Activated naive CD4-positive, alpha-beta T cell treated with anti-CD3 and anti-CD28 coated beads, Interleukin-2, amount 10 ng/mL, durations not matched to agents 7 days and 5 days (primary cell): ENCODE data around the gene GNA12.

Source experiments
- CTCF ChIA-PET: fragments of 350-600 bp; sonication (Branson Sonifier 250); formaldehyde crosslinking; loops from one replicate; lab custom pipeline; 2021; ENCODE audit warnings: antibody characterized with exemption; lab: Charles Lee
- DNase-seq: peaks from one replicate; pipeline ENCODE4 v3.0.0-alpha.2; 2020
- H3K27ac Mint-ChIP-seq: one replicate; pipeline ENCODE4 v1.8.0; 2021; ENCODE audit warnings: mild to moderate bottlenecking, moderate library complexity, mixed read lengths
- H3K27me3 Mint-ChIP-seq: one replicate; pipeline ENCODE4 v1.8.0; 2021; ENCODE audit warnings: mild to moderate bottlenecking, mixed read lengths
- H3K36me3 Mint-ChIP-seq: one replicate; pipeline ENCODE4 v1.8.0; 2021; ENCODE audit warnings: mixed read lengths
- H3K4me1 Mint-ChIP-seq: one replicate; pipeline ENCODE4 v1.8.0; 2021; ENCODE audit warnings: mixed read lengths
- H3K4me3 Mint-ChIP-seq: one replicate; pipeline ENCODE4 v1.8.0; 2021; ENCODE audit warnings: mild to moderate bottlenecking, moderate library complexity, mixed read lengths
- H3K9me3 Mint-ChIP-seq: one replicate; pipeline ENCODE4 v1.8.0; 2021; ENCODE audit warnings: mixed read lengths

Gene GNA12

GRCh38 chr7:2792235-2792634 lies 51.9 kb downstream of the GNA12 start:
- no peak for DNase-seq

GRCh38 chr7:2791390-2791789 lies 52.7 kb downstream of the GNA12 start:
- Mint-ChIP-seq H3K4me3 (no peak overlapping the region), H3K4me1 (no peaks in the 10 kb centered on the region), H3K9me3 (no peaks in the 10 kb centered on the region), H3K27me3 (no peaks in the 10 kb centered on the region), H3K36me3 (peaks cover 23% of the 10 kb centered on the region), H3K27ac (no peak overlapping the region)
- DNase-seq, result no peak
- CTCF ChIA-PET, result no interaction called here

More at GRCh38 chr7:2792235-2792634, 51.9 kb downstream of the GNA12 start:
- CTCF ChIA-PET, result no interaction called here
- Mint-ChIP-seq H3K9me3 (no peaks in the 10 kb centered on the region), H3K36me3 (peaks cover 22% of the 10 kb centered on the region), H3K4me1 (no peaks in the 10 kb centered on the region), H3K27me3 (no peaks in the 10 kb centered on the region), H3K4me3 (no peak overlapping the region), H3K27ac (no peak overlapping the region)

GRCh38 chr7:2787251-2787951 lies 56.7 kb downstream of the GNA12 start:
- H3K27ac Mint-ChIP-seq, result no peak overlapping the region
- H3K27me3 Mint-ChIP-seq, result no peaks in the 10 kb centered on the region
- peaks cover 4% of the 10 kb centered on the region for H3K4me1 Mint-ChIP-seq
- CTCF ChIA-PET, result no interaction called here
- peaks cover 9% of the 10 kb centered on the region for H3K36me3 Mint-ChIP-seq
- no peak for DNase-seq
- no peak overlapping the region for H3K4me3 Mint-ChIP-seq
- H3K9me3 Mint-ChIP-seq, result no peaks in the 10 kb centered on the region

- no peaks in the 10 kb centered on the region for H3K9me3 Mint-ChIP-seq
- DNase-seq, result no peak
- H3K36me3 Mint-ChIP-seq, result peaks cover 7% of the 10 kb centered on the region
- no peak overlapping the region for H3K27ac Mint-ChIP-seq
- no peak overlapping the region for H3K4me3 Mint-ChIP-seq
- H3K27me3 Mint-ChIP-seq, result no peaks in the 10 kb centered on the region
- peaks cover 9% of the 10 kb centered on the region for H3K4me1 Mint-ChIP-seq
- CTCF ChIA-PET, result interaction anchor here (1.5 kb wide), 1 partner anchor 76 kb away, joined by 4 read pairs; no protein-coding TSS in a partner anchor
Measured at GRCh38 chr7:2786607-2787116, 57.4 kb downstream of the GNA12 start.

GRCh38 chr7:2785071-2785500 lies 59.0 kb downstream of the GNA12 start:
- H3K9me3 Mint-ChIP-seq, result no peaks in the 10 kb centered on the region
- no peaks in the 10 kb centered on the region for H3K27me3 Mint-ChIP-seq
- CTCF ChIA-PET, result no interaction called here
- peaks cover 10% of the 10 kb centered on the region for H3K4me1 Mint-ChIP-seq
- H3K4me3 Mint-ChIP-seq, result no peak overlapping the region
- no peak for DNase-seq
- peaks cover 7% of the 10 kb centered on the region for H3K36me3 Mint-ChIP-seq
- no peak overlapping the region for H3K27ac Mint-ChIP-seq

- Mint-ChIP-seq H3K4me1 (peaks cover 10% of the 10 kb centered on the region), H3K9me3 (no peaks in the 10 kb centered on the region), H3K4me3 (no peak overlapping the region), H3K27ac (no peak overlapping the region), H3K27me3 (no peaks in the 10 kb centered on the region), H3K36me3 (peaks cover 7% of the 10 kb centered on the region)
- DNase-seq, result no peak
- CTCF ChIA-PET, result no interaction called here
Measured at GRCh38 chr7:2782565-2782964, 61.5 kb downstream of the GNA12 start.

GRCh38 chr7:2782121-2782520 lies 62.0 kb downstream of the GNA12 start:
- no peak overlapping the region for H3K4me3 Mint-ChIP-seq
- H3K4me1 Mint-ChIP-seq, result peaks cover 10% of the 10 kb centered on the region
- no peaks in the 10 kb centered on the region for H3K27me3 Mint-ChIP-seq
- CTCF ChIA-PET, result interaction anchor here (0.7 kb wide), 1 partner anchor 24 kb away, joined by 4 read pairs; no protein-coding TSS in a partner anchor
- peaks cover 5% of the 10 kb centered on the region for H3K36me3 Mint-ChIP-seq
- H3K9me3 Mint-ChIP-seq, result no peaks in the 10 kb centered on the region
- no peak overlapping the region for H3K27ac Mint-ChIP-seq
- no peak for DNase-seq

- CTCF ChIA-PET, result interaction anchor here (0.7 kb wide), 1 partner anchor 24 kb away, joined by 4 read pairs; no protein-coding TSS in a partner anchor
- peaks cover 10% of the 10 kb centered on the region for H3K4me1 Mint-ChIP-seq
- H3K27me3 Mint-ChIP-seq, result no peaks in the 10 kb centered on the region
- H3K36me3 Mint-ChIP-seq, result peaks cover 5% of the 10 kb centered on the region
- H3K27ac Mint-ChIP-seq, result no peak overlapping the region
- no peaks in the 10 kb centered on the region for H3K9me3 Mint-ChIP-seq
- no peak overlapping the region for H3K4me3 Mint-ChIP-seq
- no peak for DNase-seq
Measured at GRCh38 chr7:2781636-2782035, 62.5 kb downstream of the GNA12 start.

GRCh38 chr7:2779051-2779450 lies 65.1 kb downstream of the GNA12 start:
- H3K4me1 Mint-ChIP-seq, result peaks cover 10% of the 10 kb centered on the region
- CTCF ChIA-PET, result interaction anchor here (1.3 kb wide), 1 partner anchor 69 kb away, joined by 3 read pairs; no protein-coding TSS in a partner anchor
- H3K4me3 Mint-ChIP-seq, result no peak overlapping the region
- no peak overlapping the region for H3K27ac Mint-ChIP-seq
- H3K9me3 Mint-ChIP-seq, result no peaks in the 10 kb centered on the region
- DNase-seq, result no peak
- H3K27me3 Mint-ChIP-seq, result no peaks in the 10 kb centered on the region
- H3K36me3 Mint-ChIP-seq, result no peaks in the 10 kb centered on the region

GRCh38 chr7:2777898-2778535 lies 66.1 kb downstream of the GNA12 start:
- Mint-ChIP-seq H3K9me3 (no peaks in the 10 kb centered on the region), H3K27me3 (no peaks in the 10 kb centered on the region), H3K4me1 (peaks cover 11% of the 10 kb centered on the region), H3K4me3 (no peak overlapping the region), H3K36me3 (no peaks in the 10 kb centered on the region), H3K27ac (no peak overlapping the region)
- DNase-seq, result no peak
- CTCF ChIA-PET, result interaction anchor here (1.3 kb wide), 1 partner anchor 68 kb away, joined by 3 read pairs; no protein-coding TSS in a partner anchor

- Mint-ChIP-seq H3K4me1 (peaks cover 7% of the 10 kb centered on the region), H3K4me3 (no peak overlapping the region), H3K36me3 (no peaks in the 10 kb centered on the region), H3K9me3 (no peaks in the 10 kb centered on the region), H3K27me3 (no peaks in the 10 kb centered on the region), H3K27ac (no peak overlapping the region)
- DNase-seq, result no peak
- CTCF ChIA-PET, result no interaction called here
Measured at GRCh38 chr7:2776401-2776800, 67.7 kb downstream of the GNA12 start.

- DNase-seq, result no peak
- no peaks in the 10 kb centered on the region for H3K9me3 Mint-ChIP-seq
- H3K36me3 Mint-ChIP-seq, result no peaks in the 10 kb centered on the region
- H3K4me3 Mint-ChIP-seq, result no peak overlapping the region
- H3K27ac Mint-ChIP-seq, result no peak overlapping the region
- peaks cover 7% of the 10 kb centered on the region for H3K4me1 Mint-ChIP-seq
- CTCF ChIA-PET, result no interaction called here
- no peaks in the 10 kb centered on the region for H3K27me3 Mint-ChIP-seq
Measured at GRCh38 chr7:2775785-2776184, 68.3 kb downstream of the GNA12 start.

GRCh38 chr7:2775376-2775775 lies 68.7 kb downstream of the GNA12 start:
- H3K27me3 Mint-ChIP-seq, result no peaks in the 10 kb centered on the region
- no peak for DNase-seq
- no peak overlapping the region for H3K27ac Mint-ChIP-seq
- peaks cover 7% of the 10 kb centered on the region for H3K4me1 Mint-ChIP-seq
- H3K36me3 Mint-ChIP-seq, result peaks cover 2% of the 10 kb centered on the region
- H3K4me3 Mint-ChIP-seq, result no peak overlapping the region
- CTCF ChIA-PET, result interaction anchor here (1.9 kb wide), 1 partner anchor 15 kb away, joined by 5 read pairs; no protein-coding TSS in a partner anchor
- no peaks in the 10 kb centered on the region for H3K9me3 Mint-ChIP-seq

GRCh38 chr7:2774935-2775334 lies 69.2 kb downstream of the GNA12 start:
- no peaks in the 10 kb centered on the region for H3K27me3 Mint-ChIP-seq
- peaks cover 3% of the 10 kb centered on the region for H3K36me3 Mint-ChIP-seq
- no peak overlapping the region for H3K4me3 Mint-ChIP-seq
- CTCF ChIA-PET, result interaction anchor here (1.9 kb wide), 1 partner anchor 15 kb away, joined by 5 read pairs; no protein-coding TSS in a partner anchor
- no peaks in the 10 kb centered on the region for H3K9me3 Mint-ChIP-seq
- no peak overlapping the region for H3K27ac Mint-ChIP-seq
- no peak for DNase-seq
- H3K4me1 Mint-ChIP-seq, result peaks cover 7% of the 10 kb centered on the region
